H9 (cell line): ENCODE data around the gene LRRC17. TPM values are rescaled to one million over a fixed set of nuclear protein-coding genes. Genes with fewer than 3 reads are reported as not detected.

ENCODE experiments used
- DNase-seq: peaks from one replicate; pipeline ENCODE4 v3.0.0-alpha.2; 2017
- H2AFZ ChIP-seq: one replicate; pipeline ENCODE4 v1.6.1; 2013; ENCODE audit warnings: mild to moderate bottlenecking, low read length, control low read depth, moderate library complexity
- H2AK5ac ChIP-seq: 2 replicates; pipeline ENCODE4 v1.6.1; 2013; ENCODE audit warnings: low read length, control low read depth, mixed read lengths; ENCODE audit not compliant: insufficient read length
- H2BK120ac ChIP-seq: one replicate; pipeline ENCODE4 v1.6.1; 2013; ENCODE audit warnings: low read depth, mild to moderate bottlenecking, low read length, control low read depth, inconsistent platforms; ENCODE audit not compliant: poor library complexity, severe bottlenecking
- H2BK12ac ChIP-seq: 2 replicates; pipeline ENCODE4 v1.6.1; 2013; ENCODE audit warnings: low read length, control low read depth, mixed read lengths, low read depth; ENCODE audit not compliant: insufficient read length
- H2BK15ac ChIP-seq: 2 replicates; pipeline ENCODE4 v1.6.1; 2013; ENCODE audit warnings: low read depth, low read length, control low read depth
- H2BK20ac ChIP-seq: one replicate; pipeline ENCODE4 v1.6.1; 2013; ENCODE audit warnings: low read depth, mild to moderate bottlenecking, low read length, control low read depth, inconsistent platforms; ENCODE audit not compliant: poor library complexity, severe bottlenecking
- H2BK5ac ChIP-seq: 2 replicates; pipeline ENCODE4 v1.6.1; 2013; ENCODE audit warnings: low read length, control low read depth, mixed read lengths; ENCODE audit not compliant: insufficient read length
- H3K14ac ChIP-seq: 2 replicates; pipeline ENCODE4 v1.6.1; 2013; ENCODE audit warnings: low read length, control low read depth; ENCODE audit not compliant: insufficient read depth
- H3K18ac ChIP-seq: 2 replicates; pipeline ENCODE4 v1.6.1; 2013; ENCODE audit warnings: low read depth, mild to moderate bottlenecking, mixed read lengths, low read length, control low read depth; ENCODE audit not compliant: insufficient read length
- H3K23ac ChIP-seq: 2 replicates; pipeline ENCODE4 v1.6.1; 2013; ENCODE audit warnings: low read length, control low read depth, mixed read lengths, low read depth; ENCODE audit not compliant: insufficient read length
- H3K23me2 ChIP-seq: 2 replicates; pipeline ENCODE4 v1.6.1; 2013; ENCODE audit warnings: low read depth, mild to moderate bottlenecking, mixed read lengths, low read length, control low read depth; ENCODE audit not compliant: insufficient read length, poor library complexity, severe bottlenecking
- H3K27ac ChIP-seq: 2 replicates; pipeline ENCODE4 v1.5.1; 2013; ENCODE audit warnings: low read length, control low read depth, mixed read lengths, low read depth; ENCODE audit not compliant: insufficient read length
- H3K27me3 ChIP-seq: 2 replicates; pipeline ENCODE4 v1.6.1; 2013; ENCODE audit warnings: low read length, control low read depth, inconsistent platforms; ENCODE audit not compliant: insufficient read depth
- H3K4ac ChIP-seq: 2 replicates; pipeline ENCODE4 v1.6.1; 2013; ENCODE audit warnings: low read depth, mild to moderate bottlenecking, control low read depth, inconsistent platforms, low read length, moderate library complexity
- H3K4me1 ChIP-seq: 2 replicates; pipeline ENCODE4 v1.6.1; 2013; ENCODE audit warnings: low read length, control low read depth, inconsistent platforms; ENCODE audit not compliant: insufficient read depth
- H3K4me2 ChIP-seq: 2 replicates; pipeline ENCODE4 v1.6.1; 2013; ENCODE audit warnings: low read length, control low read depth, mixed read lengths; ENCODE audit not compliant: insufficient read length, insufficient read depth
- H3K56ac ChIP-seq: 2 replicates; pipeline ENCODE4 v1.6.1; 2013; ENCODE audit warnings: low read depth, mild to moderate bottlenecking, mixed read lengths, low read length, control low read depth; ENCODE audit not compliant: insufficient read length
- H3K79me1 ChIP-seq: 2 replicates; pipeline ENCODE4 v1.6.1; 2013; ENCODE audit warnings: low read depth, mild to moderate bottlenecking, moderate library complexity, low read length, control low read depth, inconsistent platforms; ENCODE audit not compliant: insufficient read depth, poor library complexity, severe bottlenecking
- H3K79me2 ChIP-seq: 2 replicates; pipeline ENCODE4 v1.6.1; 2013; ENCODE audit warnings: low read length, control low read depth, inconsistent platforms; ENCODE audit not compliant: insufficient read depth
- H3K9ac ChIP-seq: 2 replicates; pipeline ENCODE4 v1.6.1; 2013; ENCODE audit warnings: low read length, control low read depth, mixed read lengths; ENCODE audit not compliant: insufficient read length; ENCODE audit errors: extremely low read depth
- H3K9me3 ChIP-seq: one replicate; pipeline ENCODE4 v1.6.1; 2013; ENCODE audit warnings: low read depth, low read length, inconsistent platforms; ENCODE audit not compliant: control insufficient read depth
- H3T11ph ChIP-seq: one replicate; pipeline ENCODE4 v1.6.1; 2013; ENCODE audit warnings: mild to moderate bottlenecking, low read length, control low read depth, inconsistent platforms
- H4K20me1 ChIP-seq: one replicate; pipeline ENCODE4 v1.6.1; 2013; ENCODE audit not compliant: control insufficient read depth, insufficient read length, insufficient read depth
- H4K5ac ChIP-seq: 2 replicates; pipeline ENCODE4 v1.6.1; 2013; ENCODE audit warnings: low read depth, mild to moderate bottlenecking, mixed read lengths, low read length, control low read depth; ENCODE audit not compliant: insufficient read length
- H4K8ac ChIP-seq: replicated peaks from 2 replicates; pipeline ENCODE4 v1.6.1; 2013; ENCODE audit warnings: low read length, control low read depth, mixed read lengths, low read depth; ENCODE audit not compliant: insufficient read length
- H4K91ac ChIP-seq: 2 replicates; pipeline ENCODE4 v1.6.1; 2013; ENCODE audit warnings: low read depth, mild to moderate bottlenecking, moderate library complexity, mixed read lengths, low read length, control low read depth; ENCODE audit not compliant: insufficient read length
- H3K27ac Mint-ChIP-seq, 3 experiments: 2 replicates in 2 of 3; 3 replicates in 1 of 3; pipeline ENCODE4 v1.8.0; 2020 to 2021; ENCODE audit warnings: mixed read lengths in 3 of 3, mild to moderate bottlenecking in 1 of 3, moderate library complexity in 1 of 3
- H3K27me3 Mint-ChIP-seq: 2 replicates; pipeline ENCODE4 v1.8.0; 2021; ENCODE audit warnings: low read depth, mild to moderate bottlenecking, moderate library complexity, mixed read lengths
- H3K36me3 Mint-ChIP-seq, 3 experiments: 2 replicates in 2 of 3; 3 replicates in 1 of 3; pipeline ENCODE4 v1.8.0; 2020 to 2021; ENCODE audit warnings: low read depth in 3 of 3, mixed read lengths in 3 of 3; ENCODE audit not compliant: insufficient read depth in 1 of 3
- H3K4me1 Mint-ChIP-seq, 2 experiments: 2 replicates each; pipeline ENCODE4 v1.8.0; 2020; ENCODE audit warnings: mixed read lengths in 2 of 2
- H3K4me3 Mint-ChIP-seq, 2 experiments: 2 replicates in 1 of 2; 3 replicates in 1 of 2; pipeline ENCODE4 v1.8.0; 2020 to 2021; ENCODE audit warnings: mild to moderate bottlenecking in 2 of 2, mixed read lengths in 2 of 2, moderate library complexity in 1 of 2
- H3K9me3 Mint-ChIP-seq, 2 experiments: 2 replicates in 1 of 2; 3 replicates in 1 of 2; pipeline ENCODE4 v1.8.0; 2020; ENCODE audit warnings: mild to moderate bottlenecking in 2 of 2, mixed read lengths in 2 of 2, moderate library complexity in 1 of 2
- WGBS: extraction: QIAGEN DNeasy Blood & Tissue Kit; methylation state at CpG from one replicate; pipeline ENCODE4 v1.1.7; 2013; ENCODE audit warnings: missing lambda C conversion rate, low lambda C conversion rate, mixed read lengths; ENCODE audit not compliant: insufficient read length; ENCODE audit errors: extremely low coverage; 5-methylcytosine and 5-hydroxymethylcytosine counted together
- total RNA-seq: library from RNA; stranded (reverse); gene quantifications from 2 replicates; pipeline ENCODE4 v1.2.1, GENCODE V29; 2021
- TF ChIP-seq, protein P1 (sequence below): fragments of 200-600 bp; sonication (generic); conservative IDR thresholded peaks from 3 replicates; pipeline ENCODE4 v1.8.0; 2021; ENCODE audit warnings: antibody characterized with exemption, mild to moderate bottlenecking

The LRRC17 gene
- total RNA-seq, 1 experiment from 2014 or later, result 2.0 TPM

DNA sequence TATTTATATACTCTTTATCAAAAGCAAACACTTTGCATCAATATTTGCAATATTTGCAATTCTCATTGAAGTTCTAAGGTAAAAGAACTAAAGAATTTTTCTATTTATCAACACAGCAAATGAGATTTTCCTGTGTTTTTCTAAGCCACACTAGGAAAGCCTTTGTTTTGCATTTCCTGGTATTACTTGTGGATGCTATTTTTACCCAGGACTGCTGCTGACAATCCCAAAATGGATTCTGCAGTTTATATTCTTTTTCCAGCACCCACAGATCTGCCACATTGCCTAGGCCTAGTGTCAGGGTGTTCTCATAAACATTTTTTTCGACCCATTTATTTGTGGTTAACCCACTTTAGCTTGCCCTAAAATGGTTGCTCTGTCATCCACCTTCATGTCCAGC, 25.9 kb downstream of the LRRC17 start:
- no peaks in the 10 kb centered on the region for H3K9me3 ChIP-seq
- H3K18ac ChIP-seq, result no peak overlapping the region
- H2AFZ ChIP-seq, result peak overlapping the region; percentile 5
- no peak overlapping the region for H4K91ac ChIP-seq
- Mint-ChIP-seq H3K9me3 (no peaks in the 10 kb centered on the region), H3K4me1 (peaks cover 75 to 77% of the 10 kb centered on the region in 2 experiments), H3K27me3 (no peaks in the 10 kb centered on the region), H3K27ac (peak overlapping the region in 1 of 3 experiments; percentile 80; a peak in 2 of 7 replicates), H3K36me3 (no peaks in the 10 kb centered on the region), H3K4me3 (no peak overlapping the region)
- H3K27ac ChIP-seq, result no peak overlapping the region
- H3K4ac ChIP-seq, result no peak overlapping the region
- H3K27me3 ChIP-seq, result no peaks in the 10 kb centered on the region
- no peak overlapping the region for H3K23ac ChIP-seq
- no peak overlapping the region for H3T11ph ChIP-seq
- H3K23me2 ChIP-seq, result no peaks in the 10 kb centered on the region
- H3K79me1 ChIP-seq, result no peaks in the 10 kb centered on the region
- peaks cover 19% of the 10 kb centered on the region; the same call in 1 of the 2 replicates for H3K4me1 ChIP-seq
- no peak overlapping the region for H3K56ac ChIP-seq
- H2BK120ac ChIP-seq, result no peak overlapping the region
- H4K5ac ChIP-seq, result no peak overlapping the region
- WGBS, result no CpG with 5 or more reads among the region's 1 CpG
- H2AK5ac ChIP-seq, result no peak overlapping the region
- TF ChIP-seq, protein P1, sequence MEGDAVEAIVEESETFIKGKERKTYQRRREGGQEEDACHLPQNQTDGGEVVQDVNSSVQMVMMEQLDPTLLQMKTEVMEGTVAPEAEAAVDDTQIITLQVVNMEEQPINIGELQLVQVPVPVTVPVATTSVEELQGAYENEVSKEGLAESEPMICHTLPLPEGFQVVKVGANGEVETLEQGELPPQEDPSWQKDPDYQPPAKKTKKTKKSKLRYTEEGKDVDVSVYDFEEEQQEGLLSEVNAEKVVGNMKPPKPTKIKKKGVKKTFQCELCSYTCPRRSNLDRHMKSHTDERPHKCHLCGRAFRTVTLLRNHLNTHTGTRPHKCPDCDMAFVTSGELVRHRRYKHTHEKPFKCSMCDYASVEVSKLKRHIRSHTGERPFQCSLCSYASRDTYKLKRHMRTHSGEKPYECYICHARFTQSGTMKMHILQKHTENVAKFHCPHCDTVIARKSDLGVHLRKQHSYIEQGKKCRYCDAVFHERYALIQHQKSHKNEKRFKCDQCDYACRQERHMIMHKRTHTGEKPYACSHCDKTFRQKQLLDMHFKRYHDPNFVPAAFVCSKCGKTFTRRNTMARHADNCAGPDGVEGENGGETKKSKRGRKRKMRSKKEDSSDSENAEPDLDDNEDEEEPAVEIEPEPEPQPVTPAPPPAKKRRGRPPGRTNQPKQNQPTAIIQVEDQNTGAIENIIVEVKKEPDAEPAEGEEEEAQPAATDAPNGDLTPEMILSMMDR, result no peak
- no peak overlapping the region for H2BK5ac ChIP-seq
- no peak overlapping the region for H4K8ac ChIP-seq
- DNase-seq, result no peak
- no peak overlapping the region for H2BK15ac ChIP-seq
- H2BK12ac ChIP-seq, result no peak overlapping the region
- H3K79me2 ChIP-seq, result no peaks in the 10 kb centered on the region
- no peak overlapping the region for H3K4me2 ChIP-seq
- H4K20me1 ChIP-seq, result no peaks in the 10 kb centered on the region
- no peak overlapping the region for H3K14ac ChIP-seq
- H3K9ac ChIP-seq, result no peak overlapping the region
- H2BK20ac ChIP-seq, result no peak overlapping the region
